GM13977 (cell line): ENCODE measurements around the gene CORO2B.

Experiments
- DNase-seq: peaks from one replicate; pipeline ENCODE4 v3.0.0; 2012; ENCODE audit warnings: low spot score
- in situ Hi-C: fragments of 300-500 bp; cut with MboI; formaldehyde crosslinking; loops from one replicate; pipeline ENCODE4 v1.12.0; 2022; ENCODE audit warnings: low sequenced_read_pairs, low pct_unique_long_range_greater_than_20kb, mixed read lengths, inconsistent platforms; ENCODE audit not compliant: unreplicated experiment
- TF ChIP-seq, protein P1 (sequence below): IDR thresholded peaks from 2 replicates; pipeline ENCODE4 v1.5.1; 2012; ENCODE audit warnings: mild to moderate bottlenecking, control low read depth; ENCODE audit not compliant: insufficient read depth; ENCODE audit errors: extremely low read depth, missing control alignments

CORO2B gene

DNA sequence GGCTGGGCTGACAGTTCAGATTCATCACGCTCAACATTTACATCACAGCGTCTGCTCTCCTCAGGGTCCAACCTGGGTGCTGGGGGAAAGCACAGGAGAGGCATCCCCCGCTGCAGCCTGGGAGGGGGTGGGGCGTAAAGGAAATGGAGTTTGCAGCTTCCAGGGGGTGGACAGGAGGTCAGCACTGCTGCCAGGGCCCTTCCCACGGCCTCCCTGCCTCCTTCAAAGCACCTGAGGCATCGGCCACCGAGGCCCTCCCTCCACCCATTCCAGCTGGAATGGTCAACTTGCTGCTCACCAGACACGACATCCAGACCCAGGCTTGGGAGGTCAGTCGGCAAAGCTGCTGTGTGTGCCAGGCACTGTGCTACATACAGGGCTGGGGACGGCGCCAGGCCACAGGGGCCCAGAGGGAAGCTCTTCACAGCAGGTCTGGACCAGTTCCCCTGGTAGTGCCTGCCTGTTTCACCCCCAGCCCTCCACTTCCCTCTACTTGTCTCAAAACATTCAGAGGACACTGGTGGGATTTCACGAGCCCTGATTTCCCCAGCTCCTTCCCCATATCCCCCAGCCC lies 121.2 kb downstream of the CORO2B start:
- in situ Hi-C loops: no loop called here
- TF ChIP-seq, protein P1, sequence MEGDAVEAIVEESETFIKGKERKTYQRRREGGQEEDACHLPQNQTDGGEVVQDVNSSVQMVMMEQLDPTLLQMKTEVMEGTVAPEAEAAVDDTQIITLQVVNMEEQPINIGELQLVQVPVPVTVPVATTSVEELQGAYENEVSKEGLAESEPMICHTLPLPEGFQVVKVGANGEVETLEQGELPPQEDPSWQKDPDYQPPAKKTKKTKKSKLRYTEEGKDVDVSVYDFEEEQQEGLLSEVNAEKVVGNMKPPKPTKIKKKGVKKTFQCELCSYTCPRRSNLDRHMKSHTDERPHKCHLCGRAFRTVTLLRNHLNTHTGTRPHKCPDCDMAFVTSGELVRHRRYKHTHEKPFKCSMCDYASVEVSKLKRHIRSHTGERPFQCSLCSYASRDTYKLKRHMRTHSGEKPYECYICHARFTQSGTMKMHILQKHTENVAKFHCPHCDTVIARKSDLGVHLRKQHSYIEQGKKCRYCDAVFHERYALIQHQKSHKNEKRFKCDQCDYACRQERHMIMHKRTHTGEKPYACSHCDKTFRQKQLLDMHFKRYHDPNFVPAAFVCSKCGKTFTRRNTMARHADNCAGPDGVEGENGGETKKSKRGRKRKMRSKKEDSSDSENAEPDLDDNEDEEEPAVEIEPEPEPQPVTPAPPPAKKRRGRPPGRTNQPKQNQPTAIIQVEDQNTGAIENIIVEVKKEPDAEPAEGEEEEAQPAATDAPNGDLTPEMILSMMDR: no peak
- no peak for DNase-seq

DNA sequence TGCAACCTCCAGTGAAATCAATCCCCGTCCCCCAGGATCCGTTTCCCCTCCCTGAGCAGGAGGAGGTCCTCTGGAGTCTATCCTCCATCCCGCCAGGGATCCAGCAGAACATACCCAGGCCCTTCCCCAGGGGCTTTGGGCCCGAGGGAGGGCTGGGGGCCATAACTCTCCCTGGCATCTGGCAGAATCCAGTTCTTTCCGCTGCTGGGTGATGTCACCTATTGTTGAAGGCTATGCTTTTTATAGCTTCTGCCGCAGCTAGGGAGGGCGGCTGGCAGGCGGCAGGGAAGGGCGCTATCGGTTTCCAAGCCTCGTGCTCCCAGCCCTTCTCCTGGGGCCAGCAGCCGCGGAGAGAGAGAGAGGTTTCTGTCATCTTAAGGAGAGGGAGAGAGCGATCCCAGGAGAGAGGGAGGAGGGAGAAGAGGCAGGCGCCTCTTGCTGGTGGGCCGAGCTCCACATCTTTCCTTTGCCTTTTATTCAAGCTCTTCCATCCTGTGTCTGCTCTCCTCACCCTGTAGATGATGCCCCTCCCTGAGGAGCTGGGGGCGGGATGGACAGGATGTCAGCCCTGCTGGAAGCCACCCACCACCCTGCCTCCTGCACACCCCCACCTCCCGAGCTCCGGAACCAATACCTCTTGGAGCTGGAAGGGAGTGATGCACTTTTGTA lies 121.8 kb downstream of the CORO2B start:
- TF ChIP-seq, protein P1: no peak
- in situ Hi-C loops: no loop called here
- no peak for DNase-seq

DNA sequence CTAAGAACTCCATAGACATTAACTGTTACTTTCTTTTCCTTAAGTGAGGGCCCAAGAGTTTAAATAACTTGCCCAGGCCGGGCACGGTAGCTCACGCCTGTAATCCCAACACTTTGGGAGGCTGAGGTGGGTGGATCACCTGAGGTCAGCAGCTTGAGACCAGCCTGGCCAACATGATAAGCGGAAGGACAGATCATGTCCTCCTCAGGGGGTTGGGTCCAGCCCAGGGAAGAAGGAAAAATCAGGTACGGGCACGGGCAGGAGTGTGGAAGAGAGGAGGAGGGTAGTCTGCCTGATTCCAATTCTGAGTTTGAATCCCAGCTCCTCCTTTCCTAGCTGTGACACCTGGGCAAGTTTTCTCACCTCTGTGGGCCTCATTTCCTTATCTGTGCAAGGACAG lies 123.1 kb downstream of the CORO2B start:
- DNase-seq: no peak
- TF ChIP-seq, protein P1: no peak
- in situ Hi-C loops: no loop called here

DNA sequence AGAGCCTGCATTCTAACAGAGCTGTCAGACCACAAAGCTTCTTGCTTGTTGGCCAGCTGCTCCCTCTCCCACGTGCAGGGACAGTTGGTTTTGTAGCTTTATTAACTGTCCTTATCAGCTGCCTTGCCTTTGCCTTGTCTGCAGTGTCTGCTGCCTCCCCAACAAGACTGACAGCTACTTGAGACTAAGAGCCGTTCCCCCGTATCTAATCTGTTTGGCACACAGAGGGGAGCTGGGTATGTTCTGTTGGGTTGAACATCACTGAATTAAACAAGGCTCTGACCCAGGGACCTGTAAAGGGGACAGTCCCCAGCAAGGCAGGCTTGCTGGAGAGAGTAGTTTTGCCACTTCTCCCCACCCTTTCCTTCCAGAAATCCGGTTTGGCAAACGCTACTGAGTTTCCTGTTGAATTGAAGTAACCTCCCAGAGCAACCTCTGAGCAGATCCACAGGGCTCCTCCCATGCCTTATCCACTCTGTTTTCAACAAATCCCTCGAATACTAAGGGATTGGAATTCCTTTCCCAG lies 125.8 kb downstream of the CORO2B start:
- in situ Hi-C loops: no loop called here
- TF ChIP-seq, protein P1: no peak
- no peak for DNase-seq

DNA sequence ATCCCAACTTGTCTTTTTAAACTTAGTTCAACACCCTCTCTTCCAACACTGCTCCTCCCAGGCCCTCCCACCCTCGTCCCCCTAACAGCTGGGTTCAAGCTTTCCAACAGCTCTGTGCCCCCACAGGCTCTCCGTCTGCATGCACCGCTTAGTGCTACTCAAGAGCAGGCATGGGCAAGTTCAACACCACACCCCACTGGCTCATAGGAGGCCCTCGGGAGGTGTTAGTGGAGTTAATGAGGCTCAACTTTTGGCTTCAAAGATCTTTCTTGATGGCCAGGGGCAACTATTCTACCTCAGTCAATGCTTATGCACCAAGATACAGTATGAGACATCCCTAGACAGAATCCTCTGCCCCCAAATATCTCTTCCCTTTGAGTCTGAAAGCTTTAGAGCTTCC lies 127.5 kb downstream of the CORO2B start:
- in situ Hi-C loops: no loop called here
- no peak for DNase-seq
- TF ChIP-seq, protein P1: no peak

DNA sequence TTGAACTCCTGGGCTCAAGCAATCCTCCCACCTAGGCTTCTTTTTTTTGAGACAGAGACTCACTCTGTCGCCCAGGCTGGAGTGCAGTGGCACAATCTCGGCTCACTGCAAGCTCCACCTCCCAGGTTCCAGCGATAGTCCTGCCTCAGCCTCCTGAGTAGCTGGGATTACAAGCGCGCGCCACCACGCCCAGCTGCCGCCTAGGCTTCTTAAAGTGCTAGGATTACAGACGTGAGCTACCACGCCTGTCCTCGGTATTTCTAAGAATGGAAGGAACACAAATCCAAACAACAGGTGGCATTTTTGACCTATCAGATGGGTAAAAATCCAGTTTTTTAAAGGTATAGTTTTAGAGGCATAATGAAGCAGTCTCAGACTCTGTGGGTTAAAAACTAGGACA lies 128.1 kb downstream of the CORO2B start:
- DNase-seq: no peak
- TF ChIP-seq, protein P1: no peak
- in situ Hi-C loops: no loop called here
